HG03432 (cell line): ENCODE results near the gene LSM3.
A peak's percentile ranks its signal among the peaks of the same experiment; 100 is the strongest.

Experiments used
- ATAC-seq: cut with Tn5 transposase; IDR thresholded peaks from one replicate; pipeline ENCODE4 v1.9.1; 2021; ENCODE audit warnings: mild to moderate bottlenecking, moderate library complexity; ENCODE audit not compliant: unreplicated experiment

The LSM3 gene

GRCh38 chr3:14178247-14179113 is at the start of gene LSM3, which contains the start of gene XPC:
Gene LSM3, plus strand, starts transcription at chr3:14178817. Its CDS starts 44 bp downstream, at chr3:14178861.
Gene XPC, minus strand, starts transcription at chr3:14178601. Its CDS starts 33 bp downstream, at chr3:14178568.
- peak; percentile 94 for ATAC-seq

- ATAC-seq, result no peak
These were observed 49.3 kb upstream of the LSM3 start for GRCh38 chr3:14129296-14129695.

GRCh38 chr3:14130230-14130629 is 48.4 kb upstream of the LSM3 start:
- no peak for ATAC-seq

- no peak for ATAC-seq
These were observed 47.9 kb upstream of the LSM3 start for GRCh38 chr3:14130707-14131106.

GRCh38 chr3:14131134-14131533 is 47.5 kb upstream of the LSM3 start:
- no peak for ATAC-seq

- no peak for ATAC-seq
These were observed 46.5 kb upstream of the LSM3 start for GRCh38 chr3:14132120-14132519.

DNA sequence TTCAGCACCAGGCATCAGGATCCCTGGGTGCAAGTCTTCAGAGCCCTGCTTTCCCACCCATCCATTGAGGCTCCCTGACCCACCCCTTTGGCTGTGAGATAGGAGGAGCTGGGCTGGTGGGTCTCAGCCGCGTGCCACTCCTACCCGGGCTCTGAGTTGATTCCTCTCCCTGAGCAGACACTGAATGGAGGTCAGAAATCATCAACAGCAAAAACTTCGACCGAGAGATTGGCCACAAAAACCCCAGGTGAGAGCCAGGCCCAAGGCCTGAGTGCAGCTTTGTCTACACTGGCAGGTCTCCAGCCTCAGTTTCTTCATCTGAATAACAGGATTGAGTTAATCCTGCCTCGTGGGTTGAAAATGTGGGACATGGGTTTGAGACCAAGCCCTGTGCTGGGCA is 45.9 kb upstream of the LSM3 start:
- ATAC-seq, result no peak

GRCh38 chr3:14133188-14133800 is 45.3 kb upstream of the LSM3 start:
- no peak for ATAC-seq

DNA sequence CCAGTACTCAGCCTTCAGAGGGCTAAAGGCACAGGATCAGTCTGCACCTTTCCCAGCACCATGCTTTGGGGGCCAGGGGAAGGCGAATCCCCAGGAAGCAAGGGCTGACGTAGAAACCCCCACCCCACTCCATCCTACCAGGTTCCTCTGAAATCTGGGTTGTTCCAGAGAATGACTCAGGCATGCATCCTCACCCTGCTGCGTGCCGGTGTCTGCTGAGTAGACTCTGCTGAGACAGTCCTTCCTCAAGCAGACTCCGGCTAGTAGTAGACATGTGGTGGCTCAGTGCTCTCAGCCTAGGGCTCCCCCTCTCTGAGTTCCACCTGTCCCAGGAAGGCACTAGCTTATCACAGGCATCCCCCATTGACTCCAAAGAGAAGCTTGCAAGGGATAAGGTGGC is 44.7 kb upstream of the LSM3 start:
- ATAC-seq, result no peak

DNA sequence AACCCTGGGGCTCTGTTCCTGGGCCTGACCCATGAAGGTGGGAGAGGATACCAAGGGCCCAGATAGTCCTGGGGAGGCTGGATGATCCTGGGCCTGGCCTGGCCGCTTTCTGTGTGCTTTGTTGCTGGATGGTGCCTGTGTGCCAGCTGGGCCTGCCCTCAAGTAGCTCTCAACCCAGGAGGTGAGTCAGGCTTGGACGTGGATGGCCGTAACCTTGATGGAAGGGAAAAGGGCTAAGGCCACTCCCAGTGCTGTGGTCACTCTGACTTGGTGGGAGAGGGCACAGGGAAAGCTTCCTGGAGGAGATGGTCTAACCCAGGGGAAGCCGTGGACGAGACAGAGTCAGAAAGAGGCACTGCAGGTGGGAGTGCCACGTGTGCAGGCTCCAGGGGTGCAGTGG is 44.3 kb upstream of the LSM3 start:
- no peak for ATAC-seq

DNA sequence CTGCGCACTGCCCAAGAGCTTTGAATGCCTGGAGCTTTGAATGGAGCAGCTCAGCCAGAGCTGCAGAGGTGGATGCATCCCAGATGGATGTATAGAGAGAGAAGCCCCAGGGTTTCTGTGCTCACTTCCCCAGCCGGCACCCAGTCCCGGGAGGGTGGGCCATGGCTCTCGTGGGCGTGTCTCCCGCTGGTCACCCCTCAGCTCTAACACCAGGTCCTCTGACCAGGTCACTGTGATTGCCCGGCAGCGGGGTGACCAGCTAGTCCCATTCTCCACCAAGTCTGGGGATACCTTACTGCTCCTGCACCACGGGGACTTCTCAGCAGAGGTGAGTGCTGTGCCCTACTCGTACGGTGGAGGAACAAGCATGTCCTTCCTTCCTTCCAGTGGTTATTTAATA is 43.0 kb upstream of the LSM3 start:
- ATAC-seq, result no peak

DNA sequence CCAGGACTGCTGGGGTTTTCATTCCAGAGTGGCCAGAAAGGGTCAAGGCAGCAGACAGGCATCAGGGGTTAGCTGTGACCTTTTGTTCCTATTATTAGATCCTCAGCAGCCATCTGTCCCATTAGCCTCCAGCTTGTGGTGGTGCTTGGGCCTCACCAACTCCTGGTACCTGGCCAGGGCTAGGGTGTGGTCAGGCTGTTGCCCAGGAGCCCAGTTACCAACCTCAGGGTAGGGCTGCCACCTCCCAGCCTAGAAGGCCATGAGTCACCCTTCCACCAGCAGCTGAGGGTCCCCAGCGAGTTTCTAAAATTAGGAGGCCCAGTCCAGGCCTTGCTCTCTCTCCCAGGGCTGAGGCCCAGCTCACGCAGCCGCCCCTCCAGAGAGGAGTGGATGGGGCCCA is 41.6 kb upstream of the LSM3 start:
- no peak for ATAC-seq

- no peak for ATAC-seq
These were observed 41.2 kb upstream of the LSM3 start for GRCh38 chr3:14137445-14137844.

DNA sequence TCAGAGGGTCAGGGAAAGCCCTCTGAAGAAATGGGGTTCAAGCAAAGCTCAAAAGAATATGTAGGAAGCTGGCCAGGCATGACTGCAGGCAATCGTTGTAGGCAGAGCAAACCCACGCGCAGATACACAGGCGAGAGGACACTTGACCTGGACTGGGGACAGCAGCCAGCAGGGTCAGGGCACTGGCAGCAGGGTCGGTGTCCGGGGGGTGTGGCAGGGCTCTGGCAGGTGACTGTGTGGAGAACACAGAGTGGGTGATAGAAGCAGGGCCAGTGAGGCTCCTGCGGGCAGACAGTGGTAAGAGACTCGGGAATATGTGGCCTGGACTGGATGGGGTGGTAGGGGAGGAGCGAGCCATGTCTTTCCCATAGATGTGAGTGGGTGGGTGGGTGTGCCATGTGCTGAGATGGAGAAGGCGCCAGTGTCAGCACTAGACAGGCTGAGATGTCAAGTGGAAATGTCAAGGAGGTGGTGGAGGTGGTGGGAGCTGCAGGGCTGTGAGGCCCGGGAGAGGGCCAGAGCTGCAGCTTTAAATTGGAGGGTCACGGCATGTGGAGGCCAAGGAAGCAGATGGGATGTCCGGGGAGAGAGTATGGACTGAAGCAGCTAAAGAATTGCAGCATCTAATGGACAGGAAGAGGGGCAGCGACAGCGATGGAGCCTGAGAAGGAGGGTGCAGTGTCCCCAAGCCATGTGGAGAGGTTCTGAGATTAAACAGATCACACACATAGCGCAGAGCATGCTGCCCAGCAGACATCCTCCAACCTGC is 40.3 kb upstream of the LSM3 start:
- no peak for ATAC-seq

DNA sequence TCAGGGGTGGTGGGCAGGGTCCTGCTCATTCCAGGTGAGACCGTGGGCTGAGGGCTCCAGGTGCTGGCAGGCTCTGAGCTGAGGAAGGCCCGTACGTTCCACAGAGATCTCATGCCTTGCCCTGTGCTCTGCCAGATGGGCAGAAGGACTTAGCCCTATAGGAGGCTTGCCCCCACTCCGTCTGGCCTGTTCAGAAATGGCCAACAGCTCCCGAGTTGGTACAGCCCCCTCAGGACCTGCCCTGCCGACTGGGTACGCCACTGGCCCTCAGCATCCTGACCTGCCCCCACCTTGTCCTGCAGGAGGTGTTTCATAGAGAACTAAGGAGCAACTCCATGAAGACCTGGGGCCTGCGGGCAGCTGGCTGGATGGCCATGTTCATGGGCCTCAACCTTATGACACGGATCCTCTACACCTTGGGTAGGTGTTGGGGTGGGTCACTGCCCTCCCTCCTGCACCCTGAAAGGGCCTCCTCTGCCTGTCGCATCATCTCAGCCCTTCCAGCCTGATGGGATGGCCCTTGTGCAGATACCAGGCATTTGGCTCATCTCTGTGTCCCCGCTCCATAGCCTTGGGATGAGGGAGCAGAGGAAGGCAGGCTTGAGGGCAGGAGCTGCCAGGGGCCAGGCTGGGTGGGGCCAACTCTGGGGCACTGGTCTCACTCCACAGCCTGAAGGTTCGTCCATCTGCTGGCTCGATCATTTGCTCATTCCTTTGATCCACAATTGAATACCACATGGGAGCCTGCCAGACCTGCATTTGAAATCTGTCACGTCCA is 39.5 kb upstream of the LSM3 start:
- no peak for ATAC-seq

- no peak for ATAC-seq
These were observed 38.8 kb upstream of the LSM3 start for GRCh38 chr3:14139771-14140170.

GRCh38 chr3:14140668-14141067 is 37.9 kb upstream of the LSM3 start:
- ATAC-seq, result no peak

- no peak for ATAC-seq
These were observed 37.5 kb upstream of the LSM3 start for GRCh38 chr3:14141144-14141543.

DNA sequence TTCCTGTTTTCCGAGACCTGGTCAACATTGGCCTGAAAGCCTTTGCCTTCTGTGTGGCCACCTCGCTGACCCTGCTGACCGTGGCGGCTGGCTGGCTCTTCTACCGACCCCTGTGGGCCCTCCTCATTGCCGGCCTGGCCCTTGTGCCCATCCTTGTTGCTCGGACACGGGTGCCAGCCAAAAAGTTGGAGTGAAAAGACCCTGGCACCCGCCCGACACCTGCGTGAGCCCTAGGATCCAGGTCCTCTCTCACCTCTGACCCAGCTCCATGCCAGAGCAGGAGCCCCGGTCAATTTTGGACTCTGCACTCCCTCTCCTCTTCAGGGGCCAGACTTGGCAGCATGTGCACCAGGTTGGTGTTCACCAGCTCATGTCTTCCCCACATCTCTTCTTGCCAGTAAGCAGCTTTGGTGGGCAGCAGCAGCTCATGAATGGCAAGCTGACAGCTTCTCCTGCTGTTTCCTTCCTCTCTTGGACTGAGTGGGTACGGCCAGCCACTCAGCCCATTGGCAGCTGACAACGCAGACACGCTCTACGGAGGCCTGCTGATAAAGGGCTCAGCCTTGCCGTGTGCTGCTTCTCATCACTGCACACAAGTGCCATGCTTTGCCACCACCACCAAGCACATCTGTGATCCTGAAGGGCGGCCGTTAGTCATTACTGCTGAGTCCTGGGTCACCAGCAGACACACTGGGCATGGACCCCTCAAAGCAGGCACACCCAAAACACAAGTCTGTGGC is 36.8 kb upstream of the LSM3 start:
- no peak for ATAC-seq

DNA sequence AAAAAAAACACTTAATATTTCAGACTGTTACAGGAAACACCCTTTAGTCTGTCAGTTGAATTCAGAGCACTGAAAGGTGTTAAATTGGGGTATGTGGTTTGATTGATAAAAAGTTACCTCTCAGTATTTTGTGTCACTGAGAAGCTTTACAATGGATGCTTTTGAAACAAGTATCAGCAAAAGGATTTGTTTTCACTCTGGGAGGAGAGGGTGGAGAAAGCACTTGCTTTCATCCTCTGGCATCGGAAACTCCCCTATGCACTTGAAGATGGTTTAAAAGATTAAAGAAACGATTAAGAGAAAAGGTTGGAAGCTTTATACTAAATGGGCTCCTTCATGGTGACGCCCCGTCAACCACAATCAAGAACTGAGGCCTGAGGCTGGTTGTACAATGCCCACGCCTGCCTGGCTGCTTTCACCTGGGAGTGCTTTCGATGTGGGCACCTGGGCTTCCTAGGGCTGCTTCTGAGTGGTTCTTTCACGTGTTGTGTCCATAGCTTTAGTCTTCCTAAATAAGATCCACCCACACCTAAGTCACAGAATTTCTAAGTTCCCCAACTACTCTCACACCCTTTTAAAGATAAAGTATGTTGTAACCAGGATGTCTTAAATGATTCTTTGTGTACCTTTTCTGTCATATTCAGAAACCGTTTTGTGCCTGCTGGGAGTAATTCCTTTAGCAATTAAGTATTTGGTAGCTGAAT is 35.9 kb upstream of the LSM3 start:
- no peak for ATAC-seq
